ENCODE results near the gene ROR2.

DNA sequence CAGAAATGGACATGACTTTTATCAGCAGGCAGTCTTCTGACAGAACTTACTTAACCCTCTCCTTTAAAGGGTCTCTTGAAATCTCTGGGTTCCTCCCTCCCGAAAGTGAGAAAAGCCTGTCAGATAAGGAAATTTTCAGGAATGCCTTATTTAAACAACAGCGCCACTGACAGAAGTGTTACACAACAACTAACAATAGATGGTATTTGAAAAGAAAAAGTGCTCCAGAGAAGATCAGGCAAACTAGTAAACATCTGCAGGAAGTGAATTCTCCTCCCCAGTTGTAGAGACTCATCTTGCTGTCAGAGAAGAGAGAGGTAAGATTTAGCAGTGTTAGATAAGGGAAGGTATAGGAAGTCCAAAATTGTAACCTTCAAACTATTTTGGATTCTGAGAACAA lies 419.2 kb downstream of the ROR2 start:
- TF ChIP-seq, protein P1, sequence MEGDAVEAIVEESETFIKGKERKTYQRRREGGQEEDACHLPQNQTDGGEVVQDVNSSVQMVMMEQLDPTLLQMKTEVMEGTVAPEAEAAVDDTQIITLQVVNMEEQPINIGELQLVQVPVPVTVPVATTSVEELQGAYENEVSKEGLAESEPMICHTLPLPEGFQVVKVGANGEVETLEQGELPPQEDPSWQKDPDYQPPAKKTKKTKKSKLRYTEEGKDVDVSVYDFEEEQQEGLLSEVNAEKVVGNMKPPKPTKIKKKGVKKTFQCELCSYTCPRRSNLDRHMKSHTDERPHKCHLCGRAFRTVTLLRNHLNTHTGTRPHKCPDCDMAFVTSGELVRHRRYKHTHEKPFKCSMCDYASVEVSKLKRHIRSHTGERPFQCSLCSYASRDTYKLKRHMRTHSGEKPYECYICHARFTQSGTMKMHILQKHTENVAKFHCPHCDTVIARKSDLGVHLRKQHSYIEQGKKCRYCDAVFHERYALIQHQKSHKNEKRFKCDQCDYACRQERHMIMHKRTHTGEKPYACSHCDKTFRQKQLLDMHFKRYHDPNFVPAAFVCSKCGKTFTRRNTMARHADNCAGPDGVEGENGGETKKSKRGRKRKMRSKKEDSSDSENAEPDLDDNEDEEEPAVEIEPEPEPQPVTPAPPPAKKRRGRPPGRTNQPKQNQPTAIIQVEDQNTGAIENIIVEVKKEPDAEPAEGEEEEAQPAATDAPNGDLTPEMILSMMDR (IDR thresholded peaks at IDR 0.05) = no peak
- no peak for TF ChIP-seq POLR2A (IDR thresholded peaks at IDR 0.05)

All from Peyer's patch (tissue), 4 donors.